ENCODE data around the gene GDE1. TPM values are rescaled to one million over a fixed set of nuclear protein-coding genes. Genes with fewer than 3 reads are reported as not detected.

Gene GDE1
- polyA plus RNA-seq, 2 of the 4 experiments (the other 2 are of a cell fraction) = 54.9 to 85.2 TPM

DNA sequence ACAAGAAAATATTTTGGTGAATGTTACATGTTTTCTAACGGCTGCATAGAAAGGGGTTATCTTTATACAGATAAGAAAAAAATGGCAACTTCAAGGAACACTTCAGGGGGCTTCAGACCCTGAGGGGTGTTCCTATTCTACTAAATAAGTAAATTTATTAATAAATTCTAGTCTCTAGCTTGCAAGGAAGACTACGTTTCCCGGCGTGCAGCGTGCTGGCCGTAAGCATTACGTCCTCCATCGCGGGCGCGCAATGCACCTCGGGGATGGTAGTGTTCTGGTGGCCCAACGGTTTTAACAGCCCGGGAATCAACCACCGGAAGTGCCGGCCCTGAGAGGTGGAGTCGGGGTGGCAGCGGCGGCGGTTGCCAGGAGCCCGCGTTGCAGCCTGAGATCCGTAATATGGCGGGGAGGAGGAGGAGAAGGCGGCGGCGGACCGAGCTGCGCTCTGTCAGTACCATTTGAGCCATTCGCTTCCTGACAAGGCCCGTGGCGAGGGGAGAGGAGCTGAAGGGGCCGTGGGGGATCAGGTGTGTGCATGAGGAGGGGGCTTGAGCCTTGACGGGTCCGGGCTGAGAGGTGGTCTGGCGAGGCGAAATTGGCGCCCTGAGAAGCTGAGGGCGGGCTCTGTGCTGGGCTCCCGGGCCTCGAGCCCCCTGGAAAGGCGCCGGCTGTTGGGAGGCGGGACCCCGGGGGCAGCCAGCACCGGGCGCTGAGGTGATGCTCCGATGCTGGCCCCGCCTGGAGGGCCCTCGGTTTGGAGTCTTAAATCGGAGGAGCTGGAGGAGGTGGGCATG is 1.9 kb upstream of the GDE1 start, which contains the start of gene CCP110:
TSS of gene CCP110 (plus strand) at position 384 of the 797 bp plus-strand sequence. CDS start 3,940 bp downstream, outside the sequence.
- H3K4me1 ChIP-seq = peaks cover 43% of the 10 kb centered on the region
- peak within 1 kb of the TSS; percentile 84 to 96 for H3K27ac ChIP-seq
- DNase-seq (ENCODE audit: low read depth in 1 of 2, low spot score in 1 of 2) (peak; percentile 95 to 96), ATAC-seq (peak; percentile 83 to 90), FAIRE-seq (no peak)
- POLR2A ChIA-PET = interaction anchor here (0.5 to 1.8 kb wide), 4 partner anchors 16 to 429 kb away, joined by 3 to 15 read pairs (median 3); partner anchors contain the start of gene VPS35L
- WGBS (ENCODE audit: missing lambda C conversion rate) = under 1% methylated on average over 41 of the region's 51 CpGs
- peak within 1 kb of the TSS; percentile 77 for H3K4me2 ChIP-seq
- peak within 1 kb of the TSS; percentile 98 for H3K4me3 ChIP-seq
- CTCF ChIA-PET = interaction anchor here (1.7 to 2.7 kb wide), 3 partner anchors 15 to 31 kb away, joined by 4 to 17 read pairs (median 8); partner anchors contain the start of gene VPS35L
- H3K9me3 ChIP-seq = no peaks in the 10 kb centered on the region
- TF ChIP-seq ZFP36 (IDR thresholded peaks at IDR 0.05; ENCODE audit: borderline replicate concordance, partially characterized antibody) = no peak
- TF ChIP-seq FOXS1 (CRISPR knock-in tag; IDR thresholded peaks at IDR 0.05) = no peak
- TF ChIP-seq, protein P1, sequence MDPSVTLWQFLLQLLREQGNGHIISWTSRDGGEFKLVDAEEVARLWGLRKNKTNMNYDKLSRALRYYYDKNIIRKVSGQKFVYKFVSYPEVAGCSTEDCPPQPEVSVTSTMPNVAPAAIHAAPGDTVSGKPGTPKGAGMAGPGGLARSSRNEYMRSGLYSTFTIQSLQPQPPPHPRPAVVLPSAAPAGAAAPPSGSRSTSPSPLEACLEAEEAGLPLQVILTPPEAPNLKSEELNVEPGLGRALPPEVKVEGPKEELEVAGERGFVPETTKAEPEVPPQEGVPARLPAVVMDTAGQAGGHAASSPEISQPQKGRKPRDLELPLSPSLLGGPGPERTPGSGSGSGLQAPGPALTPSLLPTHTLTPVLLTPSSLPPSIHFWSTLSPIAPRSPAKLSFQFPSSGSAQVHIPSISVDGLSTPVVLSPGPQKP (IDR thresholded peaks at IDR 0.05; ENCODE audit: low read depth, low read length) = no peak
- peak; percentile 65 for TF ChIP-seq POLR2A (IDR thresholded peaks at IDR 0.05; ENCODE audit: low read length)
- TF ChIP-seq, protein P2, sequence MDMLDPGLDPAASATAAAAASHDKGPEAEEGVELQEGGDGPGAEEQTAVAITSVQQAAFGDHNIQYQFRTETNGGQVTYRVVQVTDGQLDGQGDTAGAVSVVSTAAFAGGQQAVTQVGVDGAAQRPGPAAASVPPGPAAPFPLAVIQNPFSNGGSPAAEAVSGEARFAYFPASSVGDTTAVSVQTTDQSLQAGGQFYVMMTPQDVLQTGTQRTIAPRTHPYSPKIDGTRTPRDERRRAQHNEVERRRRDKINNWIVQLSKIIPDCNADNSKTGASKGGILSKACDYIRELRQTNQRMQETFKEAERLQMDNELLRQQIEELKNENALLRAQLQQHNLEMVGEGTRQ (IDR thresholded peaks at IDR 0.05) = no peak
- TF ChIP-seq, protein P3, sequence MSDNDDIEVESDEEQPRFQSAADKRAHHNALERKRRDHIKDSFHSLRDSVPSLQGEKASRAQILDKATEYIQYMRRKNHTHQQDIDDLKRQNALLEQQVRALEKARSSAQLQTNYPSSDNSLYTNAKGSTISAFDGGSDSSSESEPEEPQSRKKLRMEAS (IDR thresholded peaks at IDR 0.05) = peak; percentile 50
- no peak for TF ChIP-seq CBX8 (IDR thresholded peaks at IDR 0.05)
- TF ChIP-seq MAZ (IDR thresholded peaks at IDR 0.05; ENCODE audit: borderline replicate concordance, low read depth, low read length) = no peak
- no peak for TF ChIP-seq POLR2AphosphoS2 (conservative IDR thresholded peaks at IDR 0.05; ENCODE audit: low read length)
- 0 out of 2 replicates have a peak, but pooled peaks have one; percentile 8 for TF ChIP-seq PBX3 (IDR thresholded peaks at IDR 0.05)
- peak in 1 of 2 experiments; percentile 46; a peak in 1 of 5 replicates for TF ChIP-seq JUN (IDR thresholded peaks at IDR 0.05)
- TF ChIP-seq PHF8 (IDR thresholded peaks at IDR 0.05; ENCODE audit: borderline replicate concordance, low read depth) = peak; percentile 64; the same call in 1 of the 2 replicates

- POLR2A ChIA-PET = interaction anchor here (0.5 to 1.8 kb wide), 2 partner anchors 32 to 365 kb away, joined by 3 to 15 read pairs; partner anchors contain the start of gene VPS35L
- CTCF ChIA-PET = no interaction called here
- Histone ChIP-seq H3K9me3 (no peaks in the 10 kb centered on the region), H3K4me2 (peak overlapping the region; percentile 64), H3K27ac (peak overlapping the region in 1 of 2 experiments; percentile 96; a peak in 2 of 6 replicates), H3K4me1 (peaks cover 49% of the 10 kb centered on the region), H3K4me3 (no peak overlapping the region; the same call in 2 of the 3 replicates)
- 61% methylated on average over 18 of the region's 18 CpGs for WGBS (ENCODE audit: missing lambda C conversion rate)
- DNase-seq (ENCODE audit: low read depth in 1 of 2, low spot score in 1 of 2) (no peak), ATAC-seq (no peak), FAIRE-seq (no peak)
- TF ChIP-seq NR3C1 (IDR thresholded peaks at IDR 0.05) (no peak), RARB (CRISPR knock-in tag; IDR thresholded peaks at IDR 0.05) (no peak), EHMT2 (IDR thresholded peaks at IDR 0.05; ENCODE audit: low read depth) (no peak)
Measured at GRCh38 chr16:19523184-19523558, 1.3 kb upstream of the GDE1 start.

DNA sequence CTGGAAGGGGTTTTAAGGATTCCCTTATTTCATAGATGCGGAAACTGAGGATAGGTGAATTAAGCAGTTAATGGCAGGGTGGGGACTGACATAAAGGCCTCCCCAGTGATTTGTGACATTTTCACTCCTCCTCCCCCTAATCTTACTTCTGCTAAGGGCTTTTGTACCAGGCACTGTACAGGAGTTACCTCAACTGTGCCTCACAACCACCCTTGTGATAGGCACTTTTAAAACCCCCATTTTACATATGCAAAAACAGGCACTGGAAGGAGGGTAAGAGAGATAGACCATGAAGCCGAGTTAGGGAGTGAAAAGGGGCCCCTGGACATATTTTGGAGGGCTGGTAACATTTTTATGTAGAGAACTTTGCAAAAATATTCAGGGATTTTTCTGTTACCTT is 862 bp upstream of the GDE1 start:
- ChIA-PET POLR2A (no interaction called here), CTCF (interaction anchor here (3.9 kb wide), 1 partner anchor 20 kb away, joined by 19 read pairs; no protein-coding TSS in a partner anchor)
- DNase-seq (ENCODE audit: low read depth in 1 of 2, low spot score in 1 of 2) (no peak), ATAC-seq (no peak), FAIRE-seq (no peak)
- peaks cover 53% of the 10 kb centered on the region for H3K4me1 ChIP-seq
- H3K27ac ChIP-seq = peak overlapping the region in 1 of 2 experiments; percentile 96; a peak in 3 of 6 replicates
- no peak overlapping the region for H3K4me3 ChIP-seq
- H3K4me2 ChIP-seq = no peak overlapping the region; the same call in 2 of the 3 replicates
- no peaks in the 10 kb centered on the region for H3K9me3 ChIP-seq
- WGBS (ENCODE audit: missing lambda C conversion rate) = 84% methylated on average over 2 of the region's 2 CpGs
- TF ChIP-seq SREBF2 (IDR thresholded peaks at IDR 0.05) (no peak), CTCF (IDR thresholded peaks at IDR 0.05) (no peak), HEYL (CRISPR knock-in tag; IDR thresholded peaks at IDR 0.05) (no peak), EHF (CRISPR knock-in tag; IDR thresholded peaks at IDR 0.05) (no peak), NFE2L2 (conservative IDR thresholded peaks at IDR 0.05; ENCODE audit: low read length) (no peak), RFX5 (IDR thresholded peaks at IDR 0.05) (no peak), TP53 (CRISPR knock-in tag; IDR thresholded peaks at IDR 0.05) (no peak), GATA3 (IDR thresholded peaks at IDR 0.05; ENCODE audit: borderline replicate concordance) (no peak), KDM1A (IDR thresholded peaks at IDR 0.05; ENCODE audit: low read depth) (no peak), EHMT2 (IDR thresholded peaks at IDR 0.05; ENCODE audit: low read depth) (no peak), ZFP36 (IDR thresholded peaks at IDR 0.05; ENCODE audit: borderline replicate concordance, partially characterized antibody) (no peak), RAD21 (conservative IDR thresholded peaks at IDR 0.05 in 1 of 2, IDR thresholded peaks at IDR 0.05 in 1 of 2) (no peak), CHD4 (IDR thresholded peaks at IDR 0.05; ENCODE audit: borderline replicate concordance) (no peak)
- TF ChIP-seq, protein P2 (IDR thresholded peaks at IDR 0.05) = no peak

All from A549 (cell line).